Immature natural killer cell (primary cell): Measurements from ENCODE around the gene NRGN. TPM values are rescaled to one million over a fixed set of nuclear protein-coding genes. Genes with fewer than 3 reads are reported as not detected.

Experiments used
- DNase-seq, 3 donors: peaks; one replicate each; pipeline ENCODE4 v3.0.0; 2022; ENCODE audit warnings: mixed read lengths in 1 of 3
- H3K27ac Mint-ChIP-seq, 6 donors: one replicate each; pipeline ENCODE4 v1.8.0; 2020; ENCODE audit warnings: mixed read lengths in 6 of 6, mild to moderate bottlenecking in 5 of 6, inconsistent platforms in 4 of 6, moderate library complexity in 3 of 6
- H3K27me3 Mint-ChIP-seq, 3 donors: one replicate each; pipeline ENCODE4 v1.8.0; 2020 to 2021; ENCODE audit warnings: low read depth in 3 of 3, mild to moderate bottlenecking in 3 of 3, mixed read lengths in 3 of 3, moderate library complexity in 3 of 3, inconsistent platforms in 1 of 3
- H3K36me3 Mint-ChIP-seq, 3 donors: one replicate each; pipeline ENCODE4 v1.8.0; 2020; ENCODE audit warnings: mixed read lengths in 3 of 3, inconsistent platforms in 2 of 3, mild to moderate bottlenecking in 2 of 3
- H3K4me1 Mint-ChIP-seq, 2 donors: one replicate each; pipeline ENCODE4 v1.8.0; 2020; ENCODE audit warnings: inconsistent platforms in 2 of 2, mild to moderate bottlenecking in 2 of 2, mixed read lengths in 2 of 2, moderate library complexity in 1 of 2
- H3K4me3 Mint-ChIP-seq, 5 donors: one replicate each; pipeline ENCODE4 v1.8.0; 2020; ENCODE audit warnings: mild to moderate bottlenecking in 5 of 5, mixed read lengths in 5 of 5, inconsistent platforms in 3 of 5, moderate library complexity in 3 of 5
- H3K9me3 Mint-ChIP-seq, 6 donors: one replicate each; pipeline ENCODE4 v1.8.0; 2020; ENCODE audit warnings: mild to moderate bottlenecking in 6 of 6, mixed read lengths in 6 of 6, inconsistent platforms in 4 of 6, moderate library complexity in 3 of 6
- polyA plus RNA-seq, 3 donors: library from polyadenylated mRNA; unstranded; fragments of 300-500 nt; fragmentation: Illumina TruSeq; gene quantifications; one replicate each; pipeline ENCODE4 v1.2.3, GENCODE V29; 2021

The NRGN gene
- polyA plus RNA-seq, 3 donors from 2014 or later, result 0.82 to 11.6 (median 3.0) TPM

GRCh38 chr11:124793466-124794278, 53.9 kb downstream of the NRGN start:
- H3K4me1 Mint-ChIP-seq, result peaks cover 25 to 43% of the 10 kb centered on the region in 2 donors
- no peaks in the 10 kb centered on the region for H3K27me3 Mint-ChIP-seq
- H3K4me3 Mint-ChIP-seq, result no peak overlapping the region
- no peaks in the 10 kb centered on the region for H3K36me3 Mint-ChIP-seq
- no peaks in the 10 kb centered on the region for H3K9me3 Mint-ChIP-seq
- H3K27ac Mint-ChIP-seq, result no peak overlapping the region
- peak; percentile 36 to 42 (median 37) for DNase-seq

- no peak for DNase-seq
- peaks cover 37 to 48% of the 10 kb centered on the region in 2 donors for H3K4me1 Mint-ChIP-seq
- H3K9me3 Mint-ChIP-seq, result no peaks in the 10 kb centered on the region
- no peaks in the 10 kb centered on the region for H3K36me3 Mint-ChIP-seq
- no peak overlapping the region for H3K4me3 Mint-ChIP-seq
- H3K27me3 Mint-ChIP-seq, result peaks cover 0 to 13% (median 7%) of the 10 kb centered on the region in 3 donors
- no peak overlapping the region for H3K27ac Mint-ChIP-seq
Observed at GRCh38 chr11:124796312-124796711, 56.6 kb downstream of the NRGN start.

Other genes starting within 250 kb of the NRGN start
- not detected for gene OR8B12, start 196.3 kb upstream of the NRGN start, polyA plus RNA-seq
- gene OR8A1, start 169.9 kb upstream of the NRGN start, polyA plus RNA-seq, result not detected
- not detected for gene PANX3, start 128.5 kb upstream of the NRGN start, polyA plus RNA-seq
- 10 to 100 TPM; 35.7 to 40.8 (median 36.2) TPM for gene TBRG1, start 117.1 kb upstream of the NRGN start, polyA plus RNA-seq
- gene SIAE, start 66.2 kb upstream of the NRGN start, polyA plus RNA-seq, result 1 to 10 TPM; 1.7 to 2.9 (median 2.6) TPM
- 1 to 10 TPM in 1 of 3 donors, under 1 TPM in 1, not detected in 1; 0.36 to 1.2 TPM for gene SPA17, start 66.0 kb upstream of the NRGN start, polyA plus RNA-seq
- not detected for gene VSIG2, start 12.3 kb downstream of the NRGN start, polyA plus RNA-seq
- gene ESAM, start 22.3 kb downstream of the NRGN start, polyA plus RNA-seq, result 1 to 10 TPM in 1 of 3 donors, under 1 TPM in 1, not detected in 1; 0.30 to 4.3 TPM
- gene MSANTD2, start 60.5 kb downstream of the NRGN start, polyA plus RNA-seq, result 1 to 10 TPM; 2.8 to 7.2 (median 5.7) TPM
- gene ROBO3, start 125.5 kb downstream of the NRGN start, polyA plus RNA-seq, result 1 to 10 TPM; 2.5 to 3.4 (median 2.8) TPM
- gene ROBO4, start 157.9 kb downstream of the NRGN start, polyA plus RNA-seq, result not detected
- not detected for gene HEPN1, start 179.3 kb downstream of the NRGN start, polyA plus RNA-seq
- not detected for gene HEPACAM, start 196.1 kb downstream of the NRGN start, polyA plus RNA-seq
- gene CCDC15, start 214.3 kb downstream of the NRGN start, polyA plus RNA-seq, result 1 to 10 TPM in 2 of 3 donors, under 1 TPM in 1; 0.50 to 2.7 (median 1.6) TPM